Smooth muscle cell of the coronary artery (primary cell): ENCODE results near the gene SOX15. TPM values are rescaled to one million over a fixed set of nuclear protein-coding genes. Genes with fewer than 3 reads are reported as not detected.

Experiments used
- total RNA-seq: library from RNA; depleted of rRNA; stranded (reverse); fragments of >200 nt; gene quantifications from 2 replicates; pipeline ENCODE4 v1.2.3, GENCODE V29; 2014; ENCODE audit warnings: low replicate concordance

The SOX15 gene
- total RNA-seq, result 0.23 TPM in 1 of 2 replicates, not detected in the other

DNA sequence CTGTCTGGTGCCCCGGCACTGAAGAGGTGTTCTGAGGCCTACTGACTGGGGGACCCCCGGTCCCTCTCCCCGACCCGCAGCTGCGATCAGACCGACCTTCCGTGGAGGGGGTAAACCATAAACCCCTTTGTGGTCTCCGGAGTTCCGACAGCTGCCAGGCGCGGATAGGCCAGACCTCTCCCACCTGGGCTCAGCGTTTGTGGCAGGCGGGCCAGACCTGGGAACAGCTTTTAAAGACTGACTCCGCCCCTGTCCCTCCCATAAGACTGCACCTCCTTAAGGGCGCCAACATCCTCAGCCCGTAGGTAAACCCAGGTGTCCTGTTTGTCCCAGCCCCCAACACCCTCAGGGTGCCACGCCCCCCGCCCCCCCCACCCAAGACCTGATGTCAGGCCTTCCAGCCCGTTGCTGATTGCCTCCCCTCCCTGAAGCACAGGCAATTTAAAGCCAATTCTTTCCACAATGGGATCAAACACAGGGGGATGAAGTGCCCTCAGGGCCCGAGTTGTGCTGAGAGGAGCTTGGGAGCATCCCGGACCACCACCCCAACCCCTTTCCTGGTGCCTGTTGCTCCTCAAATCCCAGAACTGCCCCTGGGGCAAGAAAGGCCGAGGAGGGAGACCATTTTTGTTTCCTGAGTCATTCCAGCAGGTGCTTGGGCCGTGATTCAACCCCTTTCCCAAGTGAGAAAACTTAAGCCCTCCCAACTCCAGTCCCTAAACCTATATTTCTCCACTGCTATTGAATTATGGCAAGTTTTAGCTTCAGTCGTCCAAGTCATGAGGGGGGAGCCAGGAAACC is at the start of gene SOX15:
Gene SOX15, minus strand, starts transcription at position 204 of the 801 bp plus-strand sequence. CDS start 418 bp downstream, outside the sequence.

DNA sequence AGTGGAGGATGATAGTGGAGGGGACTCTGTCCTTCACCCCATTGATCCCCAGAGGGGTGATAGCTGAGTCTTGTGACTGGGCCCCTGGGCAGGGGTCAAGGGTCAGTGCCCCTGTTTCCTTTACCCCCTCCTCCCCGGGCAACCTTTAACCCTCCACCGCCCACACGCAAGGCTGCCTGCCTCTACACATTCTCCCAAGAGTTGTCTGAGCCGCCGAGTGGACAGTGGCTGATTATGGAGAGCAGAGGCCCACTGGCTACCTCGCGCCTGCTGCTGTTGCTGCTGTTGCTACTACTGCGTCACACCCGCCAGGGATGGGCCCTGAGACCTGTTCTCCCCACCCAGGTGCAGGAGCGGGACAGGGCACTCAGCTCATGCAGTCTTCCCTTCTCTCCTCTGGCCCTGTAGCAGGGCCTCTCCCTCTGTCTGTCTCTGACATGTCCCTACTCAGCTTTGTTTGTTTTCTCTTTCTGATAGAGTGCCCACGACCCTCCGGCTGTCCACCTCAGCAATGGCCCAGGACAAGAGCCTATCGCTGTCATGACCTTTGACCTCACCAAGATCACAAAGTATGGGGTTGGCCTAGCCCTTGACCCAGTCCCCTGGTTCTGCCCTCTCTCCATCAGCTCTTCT is 40.2 kb upstream of the SOX15 start, which contains the start of gene SHBG:
Gene SHBG, plus strand, starts transcription at position 197 of the 633 bp plus-strand sequence. Its CDS starts 38 bp downstream, at position 235.

DNA sequence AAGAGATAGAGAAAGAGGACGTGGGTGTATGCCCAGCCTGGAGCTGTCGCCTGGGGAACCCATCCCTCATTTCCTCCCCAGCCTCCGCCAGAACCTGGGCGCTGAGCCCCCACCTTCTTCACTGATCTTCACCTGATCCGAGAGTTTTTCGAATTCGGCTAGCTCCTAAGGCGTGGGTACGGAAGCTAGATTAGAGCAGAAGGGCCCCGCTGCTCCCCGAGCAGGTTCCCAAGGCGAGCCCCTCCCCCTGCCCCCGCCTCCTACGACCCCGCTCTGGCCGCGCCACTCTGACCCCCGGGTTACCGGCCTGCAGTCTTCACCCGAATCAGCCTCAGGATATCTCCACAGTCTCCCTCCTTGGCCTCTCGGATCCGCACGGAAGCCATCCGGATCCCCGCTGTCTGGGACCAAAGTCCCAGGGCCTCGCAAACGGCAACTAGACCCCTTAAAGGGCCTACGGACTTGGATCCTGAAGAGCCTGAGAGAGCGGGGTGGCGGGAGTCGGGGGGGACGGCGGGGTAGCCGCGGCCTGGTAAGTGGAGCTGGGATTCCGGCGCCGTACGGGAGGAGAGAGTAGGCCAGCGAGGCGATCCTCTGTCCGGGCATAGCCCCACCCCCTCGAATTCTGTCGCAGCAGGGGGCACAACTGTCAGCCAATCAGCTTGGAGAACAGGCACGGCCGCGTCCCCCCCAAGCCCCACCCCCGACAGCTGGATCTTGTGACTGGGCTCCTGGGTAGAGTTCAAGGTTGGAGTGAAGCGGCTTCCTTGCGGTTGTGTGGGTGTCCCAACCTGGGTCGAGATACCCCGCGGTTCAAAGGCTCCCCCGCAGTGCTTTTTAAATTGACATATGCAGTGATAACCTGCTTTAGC is 37.6 kb upstream of the SOX15 start, which contains the start of gene SAT2:
Gene SAT2, minus strand, starts transcription at position 572 of the 872 bp plus-strand sequence. Its CDS starts 186 bp downstream, at position 386.

DNA sequence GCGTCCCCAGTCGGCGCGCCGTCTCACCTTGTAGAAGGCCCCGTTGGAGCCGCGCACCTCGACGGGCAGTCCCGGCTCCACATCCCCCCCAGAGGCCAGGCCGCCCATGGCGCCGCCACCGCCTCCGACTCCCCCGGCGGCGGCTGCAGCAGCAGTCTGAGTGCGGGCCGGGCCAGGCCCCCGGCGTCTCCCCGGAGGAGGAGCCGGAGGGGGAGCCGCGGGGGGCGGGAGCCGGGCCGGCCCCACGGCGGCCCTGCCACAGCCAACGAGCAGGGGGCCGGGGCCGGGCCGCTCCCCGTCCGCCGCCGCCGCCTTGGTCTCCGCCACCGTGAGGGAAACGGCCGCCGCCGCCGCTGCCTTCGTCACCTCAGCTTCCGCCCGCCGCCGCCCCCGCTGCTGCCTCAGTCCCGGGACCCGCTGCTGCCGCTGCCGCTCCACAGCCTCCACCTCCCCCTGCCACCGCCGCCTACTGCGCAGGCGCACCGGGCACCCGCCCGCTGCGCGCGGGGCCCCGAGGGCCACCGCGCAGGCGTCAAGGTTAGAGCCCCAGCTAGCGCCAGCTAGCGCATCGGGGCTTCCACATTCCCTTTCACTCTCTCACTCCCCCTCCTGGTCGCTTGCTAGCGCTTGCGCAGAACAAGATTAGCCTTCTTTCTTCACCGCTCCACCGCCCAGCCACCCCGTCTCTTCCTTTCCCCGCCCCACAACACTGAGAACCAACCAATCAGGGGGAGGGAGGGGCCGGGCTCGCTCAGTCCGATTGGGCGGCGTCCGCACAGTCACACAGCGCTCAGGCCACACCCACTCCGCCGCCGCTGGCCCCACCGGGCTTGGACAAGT is 24.8 kb upstream of the SOX15 start, which contains the start of gene FXR2:
Gene FXR2, minus strand, starts transcription at position 473 of the 840 bp plus-strand sequence. Its CDS starts 365 bp downstream, at position 108.

DNA sequence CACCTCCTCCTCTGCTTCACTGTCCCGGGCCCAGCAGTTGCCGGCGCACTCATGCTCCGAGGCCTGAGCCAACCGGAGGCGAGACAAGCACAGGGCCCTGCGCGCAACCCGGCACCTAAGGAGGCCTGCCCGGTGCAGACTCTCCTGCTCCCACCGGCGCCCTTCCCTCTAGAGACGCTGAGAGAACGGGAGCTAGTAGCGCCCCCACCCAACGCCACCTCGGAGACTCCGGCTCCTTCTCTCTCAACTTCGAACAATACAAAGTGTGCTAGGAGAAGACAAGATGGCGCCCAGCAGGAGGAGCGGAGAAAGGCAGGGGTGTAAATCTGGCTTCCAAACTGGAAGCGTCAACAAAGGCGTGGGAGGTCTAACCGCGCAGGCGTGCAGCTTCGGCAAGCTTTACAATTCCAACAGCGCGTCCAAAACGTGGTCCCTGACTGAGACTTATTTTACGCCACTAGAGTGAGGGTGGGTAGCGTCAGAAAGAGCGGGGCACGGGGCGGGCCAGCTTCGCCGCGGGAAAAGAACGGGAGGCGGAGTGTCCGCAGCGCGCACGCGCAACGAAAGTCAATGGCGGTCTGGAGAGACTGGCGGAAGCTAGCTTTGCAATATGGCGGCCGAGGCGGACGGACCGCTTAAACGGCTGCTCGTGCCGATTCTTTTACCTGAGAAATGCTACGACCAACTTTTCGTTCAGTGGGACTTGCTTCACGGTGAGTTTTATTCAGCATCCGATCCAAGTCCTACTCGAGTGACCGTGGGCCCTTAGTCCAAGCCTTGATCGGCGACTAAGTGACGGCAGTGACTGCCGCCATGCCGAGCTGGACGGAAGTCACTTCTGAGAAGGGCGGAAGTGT is 6.4 kb downstream of the SOX15 start, which contains the start of gene MPDU1:
Gene MPDU1, plus strand, starts transcription at position 600 of the 857 bp plus-strand sequence. Its CDS starts 11 bp downstream, at position 611.

DNA sequence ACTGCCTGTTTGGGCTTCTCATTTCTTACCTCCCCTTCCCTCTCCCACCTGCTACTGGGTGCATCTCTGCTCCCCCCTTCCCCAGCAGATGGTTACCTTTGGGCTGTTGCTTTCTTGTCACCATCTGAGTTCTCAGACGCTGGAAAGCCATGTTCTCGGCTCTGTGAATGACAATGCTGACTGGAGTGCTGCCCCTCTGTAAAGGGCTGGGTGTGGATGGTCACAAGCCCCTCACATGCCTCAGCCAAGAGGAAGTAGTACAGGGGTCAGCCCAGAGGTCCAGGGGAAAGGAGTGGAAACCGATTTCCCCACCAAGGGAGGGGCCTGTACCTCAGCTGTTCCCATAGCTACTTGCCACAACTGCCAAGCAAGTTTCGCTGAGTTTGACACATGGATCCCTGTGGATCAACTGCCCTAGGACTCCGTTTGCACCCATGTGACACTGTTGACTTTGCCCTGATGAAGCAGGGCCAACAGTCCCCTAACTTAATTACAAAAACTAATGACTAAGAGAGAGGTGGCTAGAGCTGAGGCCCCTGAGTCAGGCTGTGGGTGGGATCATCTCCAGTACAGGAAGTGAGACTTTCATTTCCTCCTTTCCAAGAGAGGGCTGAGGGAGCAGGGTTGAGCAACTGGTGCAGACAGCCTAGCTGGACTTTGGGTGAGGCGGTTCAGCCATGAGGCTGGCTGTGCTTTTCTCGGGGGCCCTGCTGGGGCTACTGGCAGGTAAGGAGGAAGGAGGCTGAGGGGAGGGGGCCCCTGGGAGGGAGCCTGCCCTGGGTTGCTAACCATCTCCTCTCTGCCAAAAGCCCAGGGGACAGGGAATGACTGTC is 10.7 kb downstream of the SOX15 start, which contains the start of gene CD68:
Gene CD68, plus strand, starts transcription at position 638 of the 833 bp plus-strand sequence. Its CDS starts 40 bp downstream, at position 678.

DNA sequence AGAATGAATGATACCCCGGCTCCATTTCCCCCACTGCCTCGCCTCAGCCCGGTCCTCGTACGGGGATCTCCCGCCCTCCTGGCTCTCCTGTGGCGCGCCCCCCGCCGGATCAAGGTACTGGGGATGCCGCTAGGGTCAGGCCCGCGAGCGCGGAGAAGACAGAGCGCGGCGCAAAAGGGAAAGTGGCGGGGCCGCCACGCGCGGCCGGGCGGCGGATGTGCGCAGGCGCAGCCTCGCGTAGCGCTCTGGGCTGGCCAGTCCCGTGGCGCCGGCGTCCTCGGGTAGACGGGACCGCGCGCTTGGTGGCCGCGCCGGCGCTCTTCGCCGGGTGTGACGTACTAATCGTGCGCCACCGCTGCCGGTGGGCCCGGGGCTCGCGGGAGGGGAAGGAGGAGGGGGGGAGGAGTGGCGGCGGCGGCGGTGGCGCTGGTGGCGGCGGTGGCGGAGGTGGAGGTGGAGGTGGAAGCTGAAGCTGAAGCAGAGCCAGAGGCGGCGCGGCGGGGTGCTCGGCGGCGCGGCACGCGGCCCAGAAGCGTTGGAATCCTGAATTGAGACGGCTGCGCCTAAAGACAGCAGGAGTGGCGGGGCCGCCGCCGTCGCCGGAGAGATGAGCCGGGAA is 28.2 kb downstream of the SOX15 start, which contains the start of gene SENP3:
Gene SENP3, plus strand, starts transcription at position 331 of the 619 bp plus-strand sequence. CDS start 1,158 bp downstream, outside the sequence.

DNA sequence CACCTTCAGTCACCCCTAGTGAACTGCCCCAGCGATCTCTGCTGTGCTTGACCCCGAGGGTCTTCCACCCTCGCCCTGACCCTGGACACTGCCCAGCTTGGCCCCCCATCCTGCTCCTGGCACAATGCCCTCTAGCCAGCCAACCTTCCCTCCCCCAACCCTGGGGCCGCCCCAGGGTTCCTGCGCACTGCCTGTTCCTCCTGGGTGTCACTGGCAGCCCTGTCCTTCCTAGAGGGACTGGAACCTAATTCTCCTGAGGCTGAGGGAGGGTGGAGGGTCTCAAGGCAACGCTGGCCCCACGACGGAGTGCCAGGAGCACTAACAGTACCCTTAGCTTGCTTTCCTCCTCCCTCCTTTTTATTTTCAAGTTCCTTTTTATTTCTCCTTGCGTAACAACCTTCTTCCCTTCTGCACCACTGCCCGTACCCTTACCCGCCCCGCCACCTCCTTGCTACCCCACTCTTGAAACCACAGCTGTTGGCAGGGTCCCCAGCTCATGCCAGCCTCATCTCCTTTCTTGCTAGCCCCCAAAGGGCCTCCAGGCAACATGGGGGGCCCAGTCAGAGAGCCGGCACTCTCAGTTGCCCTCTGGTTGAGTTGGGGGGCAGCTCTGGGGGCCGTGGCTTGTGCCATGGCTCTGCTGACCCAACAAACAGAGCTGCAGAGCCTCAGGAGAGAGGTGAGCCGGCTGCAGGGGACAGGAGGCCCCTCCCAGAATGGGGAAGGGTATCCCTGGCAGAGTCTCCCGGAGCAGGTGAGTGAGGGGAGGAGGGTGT is 31.2 kb downstream of the SOX15 start, which contains the start of gene TNFSF13:
Gene TNFSF13, plus strand, starts transcription at position 207 of the 776 bp plus-strand sequence. Its CDS starts 290 bp downstream, at position 497.

DNA sequence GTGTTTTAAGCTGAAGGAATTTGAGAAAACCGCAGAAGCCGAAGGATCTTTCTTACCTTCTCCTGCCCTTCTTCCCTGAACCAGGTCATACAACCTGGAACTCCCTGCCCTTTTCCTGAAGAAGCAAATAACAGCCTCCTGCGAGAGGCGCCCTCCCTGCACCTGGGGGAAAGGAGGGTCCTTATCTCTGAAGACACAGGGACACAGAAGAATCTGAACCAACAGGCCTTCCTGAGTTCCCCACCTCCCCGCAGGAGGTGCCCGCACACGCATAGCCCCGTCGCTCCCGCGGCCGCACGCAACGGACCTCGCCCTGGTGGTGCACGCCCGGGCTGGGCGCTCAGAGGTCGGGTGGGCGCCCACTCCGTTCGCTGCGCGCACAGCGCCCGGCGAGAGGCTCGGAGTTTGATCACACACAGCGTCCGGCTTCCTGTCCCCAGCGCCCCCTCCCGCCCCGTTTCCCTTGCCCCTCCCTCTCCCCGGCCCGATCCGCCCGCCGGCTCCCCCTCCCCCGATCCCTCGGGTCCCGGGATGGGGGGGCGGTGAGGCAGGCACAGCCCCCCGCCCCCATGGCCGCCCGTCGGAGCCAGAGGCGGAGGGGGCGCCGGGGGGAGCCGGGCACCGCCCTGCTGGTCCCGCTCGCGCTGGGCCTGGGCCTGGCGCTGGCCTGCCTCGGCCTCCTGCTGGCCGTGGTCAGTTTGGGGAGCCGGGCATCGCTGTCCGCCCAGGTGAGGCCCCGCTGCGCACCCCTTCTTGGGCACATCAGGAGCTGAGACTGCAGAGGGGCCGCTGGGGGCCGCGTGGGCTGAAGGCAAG is 41.1 kb downstream of the SOX15 start, which contains the start of gene TNFSF12:
Gene TNFSF12, plus strand, starts transcription at position 474 of the 816 bp plus-strand sequence. Its CDS starts 96 bp downstream, at position 570.

Other genes with a start within 250 kb of the SOX15 start
- 4.9 and 10.4 TPM in 2 replicates for gene KCTD11, start 237.9 kb downstream of the SOX15 start, total RNA-seq
- not detected in 2 replicates for gene TMEM95, start 234.9 kb downstream of the SOX15 start, total RNA-seq
- 0.08 and 0.35 TPM in 2 replicates for gene TNK1, start 209.0 kb downstream of the SOX15 start, total RNA-seq
- 8.5 and 23.2 TPM in 2 replicates for gene PLSCR3, start 195.6 kb downstream of the SOX15 start, total RNA-seq
- gene TMEM256, start 186.0 kb downstream of the SOX15 start, total RNA-seq, result 42.7 and 135 TPM in 2 replicates
- 3.7 and 5.0 TPM in 2 replicates for gene NLGN2, start 182.2 kb downstream of the SOX15 start, total RNA-seq
- gene SPEM1, start 169.8 kb downstream of the SOX15 start, total RNA-seq, result not detected in 2 replicates
- gene SPEM2, start 164.5 kb downstream of the SOX15 start, total RNA-seq, result not detected in 2 replicates
- not detected in 2 replicates for gene SPEM3, start 161.2 kb downstream of the SOX15 start, total RNA-seq
- gene TMEM102, start 154.7 kb downstream of the SOX15 start, total RNA-seq, result 0.94 and 4.4 TPM in 2 replicates
- gene FGF11, start 150.6 kb downstream of the SOX15 start, total RNA-seq, result 2.6 and 5.4 TPM in 2 replicates
- gene CHRNB1, start 145.0 kb downstream of the SOX15 start, total RNA-seq, result 7.1 and 9.6 TPM in 2 replicates
- 9.2 and 9.8 TPM in 2 replicates for gene ZBTB4, start 110.5 kb downstream of the SOX15 start, total RNA-seq
- gene SLC35G6, start 108.6 kb downstream of the SOX15 start, total RNA-seq, result not detected in 2 replicates
- 62.8 and 87.6 TPM in 2 replicates for gene POLR2A, start 105.7 kb downstream of the SOX15 start, total RNA-seq
- gene TNFSF12, start 41.0 kb downstream of the SOX15 start, total RNA-seq, result 3.9 TPM in 2 replicates
- gene TNFSF13, start 31.3 kb downstream of the SOX15 start, total RNA-seq, result 0.59 and 1.1 TPM in 2 replicates
- 45.4 and 76.6 TPM in 2 replicates for gene SENP3, start 28.2 kb downstream of the SOX15 start, total RNA-seq
- 4.7 and 22.3 TPM in 2 replicates for gene CD68, start 10.5 kb downstream of the SOX15 start, total RNA-seq
- 48.6 and 59.0 TPM in 2 replicates for gene MPDU1, start 6.2 kb downstream of the SOX15 start, total RNA-seq
- 24.0 and 58.9 TPM in 2 replicates for gene FXR2, start 24.8 kb upstream of the SOX15 start, total RNA-seq
- 39.1 and 56.6 TPM in 2 replicates for gene SAT2, start 37.7 kb upstream of the SOX15 start, total RNA-seq
- 0.23 and 1.2 TPM in 2 replicates for gene SHBG, start 40.0 kb upstream of the SOX15 start, total RNA-seq
- gene ATP1B2, start 60.8 kb upstream of the SOX15 start, total RNA-seq, result not detected in 2 replicates
- 14.3 and 23.0 TPM in 2 replicates for gene TP53, start 97.4 kb upstream of the SOX15 start, total RNA-seq
- 2.6 and 4.6 TPM in 2 replicates for gene WRAP53, start 98.4 kb upstream of the SOX15 start, total RNA-seq
- 0.47 and 1.4 TPM in 2 replicates for gene EFNB3, start 115.1 kb upstream of the SOX15 start, total RNA-seq
- gene DNAH2, start 127.7 kb upstream of the SOX15 start, total RNA-seq, result 0.15 and 0.35 TPM in 2 replicates
- 3.8 and 4.0 TPM in 2 replicates for gene KDM6B, start 244.1 kb upstream of the SOX15 start, total RNA-seq